ENCODE data around the gene MAJIN.

MAJIN gene

DNA sequence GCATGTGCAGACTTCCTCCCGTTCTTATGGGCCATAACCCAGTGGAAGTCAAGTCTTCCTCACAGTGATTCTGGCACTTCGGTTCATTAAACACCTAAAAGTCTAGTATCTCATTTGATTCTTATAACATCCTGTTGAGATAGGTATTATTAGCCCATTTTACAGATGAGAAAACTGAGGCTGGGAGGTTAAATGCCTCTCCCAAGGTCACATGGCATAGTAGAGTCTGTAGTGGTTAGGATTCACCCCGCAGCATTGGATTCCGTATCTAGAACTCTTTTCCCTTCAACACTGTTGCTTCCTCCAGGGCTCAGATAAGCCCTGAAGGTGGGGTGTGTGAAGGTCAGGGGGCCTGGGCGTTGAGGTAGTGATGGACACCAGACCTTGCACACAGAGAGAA is 39.6 kb downstream of the MAJIN start:
- H3K4me3 ChIP-seq (ENCODE audit: low read depth, low read length): no peak overlapping the region
- TF ChIP-seq, protein P1, sequence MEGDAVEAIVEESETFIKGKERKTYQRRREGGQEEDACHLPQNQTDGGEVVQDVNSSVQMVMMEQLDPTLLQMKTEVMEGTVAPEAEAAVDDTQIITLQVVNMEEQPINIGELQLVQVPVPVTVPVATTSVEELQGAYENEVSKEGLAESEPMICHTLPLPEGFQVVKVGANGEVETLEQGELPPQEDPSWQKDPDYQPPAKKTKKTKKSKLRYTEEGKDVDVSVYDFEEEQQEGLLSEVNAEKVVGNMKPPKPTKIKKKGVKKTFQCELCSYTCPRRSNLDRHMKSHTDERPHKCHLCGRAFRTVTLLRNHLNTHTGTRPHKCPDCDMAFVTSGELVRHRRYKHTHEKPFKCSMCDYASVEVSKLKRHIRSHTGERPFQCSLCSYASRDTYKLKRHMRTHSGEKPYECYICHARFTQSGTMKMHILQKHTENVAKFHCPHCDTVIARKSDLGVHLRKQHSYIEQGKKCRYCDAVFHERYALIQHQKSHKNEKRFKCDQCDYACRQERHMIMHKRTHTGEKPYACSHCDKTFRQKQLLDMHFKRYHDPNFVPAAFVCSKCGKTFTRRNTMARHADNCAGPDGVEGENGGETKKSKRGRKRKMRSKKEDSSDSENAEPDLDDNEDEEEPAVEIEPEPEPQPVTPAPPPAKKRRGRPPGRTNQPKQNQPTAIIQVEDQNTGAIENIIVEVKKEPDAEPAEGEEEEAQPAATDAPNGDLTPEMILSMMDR (IDR thresholded peaks at IDR 0.05; ENCODE audit: borderline replicate concordance, insufficient read depth, low read depth, low read length): no peak

DNA sequence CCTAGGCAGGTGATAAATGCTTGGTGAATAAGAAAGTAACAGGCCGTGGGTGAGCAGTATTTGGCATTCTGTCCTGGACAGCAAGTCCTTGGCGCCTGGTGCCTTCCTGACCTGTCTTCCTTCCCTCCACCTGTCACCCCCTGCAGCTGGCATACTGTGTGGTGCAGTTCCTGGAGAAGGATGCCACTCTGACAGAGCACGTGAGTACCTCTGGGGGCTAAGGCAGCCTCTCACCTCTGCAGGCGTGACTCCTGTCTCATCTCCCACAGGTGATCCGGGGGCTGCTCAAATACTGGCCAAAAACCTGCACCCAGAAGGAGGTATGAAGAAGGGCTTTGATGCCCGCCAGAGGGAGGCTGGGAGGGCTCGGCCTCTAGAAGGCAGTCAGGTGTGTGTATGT is 40.6 kb downstream of the MAJIN start:
- no peak overlapping the region for H3K4me3 ChIP-seq (ENCODE audit: low read depth, low read length)
- TF ChIP-seq, protein P1 (IDR thresholded peaks at IDR 0.05; ENCODE audit: borderline replicate concordance, insufficient read depth, low read depth, low read length): no peak

DNA sequence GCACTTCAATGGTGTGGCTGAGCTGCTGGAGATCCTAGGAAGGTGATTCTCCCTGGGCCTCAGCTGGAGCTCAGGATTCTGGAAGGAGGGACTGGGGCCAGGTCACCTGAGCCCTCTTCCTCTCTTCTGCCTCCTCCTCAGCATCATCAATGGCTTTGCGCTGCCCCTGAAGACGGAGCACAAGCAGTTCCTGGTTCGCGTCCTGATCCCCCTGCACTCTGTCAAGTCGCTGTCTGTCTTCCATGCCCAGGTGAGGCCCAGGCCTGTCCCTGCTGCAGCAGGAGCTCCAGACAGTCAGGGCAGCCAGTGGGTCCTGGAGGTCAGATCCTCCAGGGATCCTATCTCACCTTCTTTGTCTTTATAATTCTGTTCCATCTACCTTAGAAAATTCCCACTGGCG is 41.6 kb downstream of the MAJIN start:
- no peak overlapping the region for H3K4me3 ChIP-seq (ENCODE audit: low read depth, low read length)
- TF ChIP-seq, protein P1 (IDR thresholded peaks at IDR 0.05; ENCODE audit: borderline replicate concordance, insufficient read depth, low read depth, low read length): no peak

DNA sequence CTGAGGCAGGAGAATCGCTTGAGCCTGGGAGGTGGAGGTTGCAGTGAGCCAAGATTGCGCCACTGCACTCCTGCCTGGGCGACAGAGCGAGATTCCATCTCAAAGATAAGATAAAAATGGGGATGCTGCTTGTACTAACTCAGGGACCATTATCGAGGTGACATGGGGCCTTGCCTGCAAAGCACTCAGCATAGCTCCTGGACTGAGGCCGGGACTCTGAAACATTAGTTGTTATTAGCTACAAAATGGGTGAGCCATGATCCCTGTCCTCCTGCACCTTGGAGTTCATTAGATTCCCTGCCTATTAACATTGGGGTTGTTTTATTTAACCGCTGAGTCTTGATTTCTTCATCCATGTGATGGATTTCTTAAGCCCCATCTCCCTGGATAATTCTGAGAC is 42.3 kb downstream of the MAJIN start:
- TF ChIP-seq, protein P1 (IDR thresholded peaks at IDR 0.05; ENCODE audit: borderline replicate concordance, insufficient read depth, low read depth, low read length): no peak
- no peak overlapping the region for H3K4me3 ChIP-seq (ENCODE audit: low read depth, low read length)

DNA sequence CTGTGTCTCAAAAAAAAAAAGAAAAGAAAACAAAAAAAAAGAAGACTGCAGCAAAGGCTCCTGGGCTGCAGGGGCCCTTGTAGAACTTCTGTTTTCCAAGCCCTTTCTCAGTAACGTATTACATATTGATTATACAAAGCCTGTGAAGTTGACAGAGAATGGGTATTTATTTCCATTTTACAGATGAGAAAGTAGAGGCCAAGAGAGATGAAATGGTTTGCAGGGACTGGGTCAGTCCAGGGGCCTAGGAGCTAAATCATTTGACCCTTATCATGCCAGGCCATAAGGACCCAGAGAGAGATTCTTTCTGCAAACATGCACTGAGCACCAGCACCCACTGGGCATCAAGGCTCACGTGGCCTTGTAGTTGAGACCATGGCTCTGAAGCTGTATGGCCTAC is 43.0 kb downstream of the MAJIN start:
- TF ChIP-seq, protein P1 (IDR thresholded peaks at IDR 0.05; ENCODE audit: borderline replicate concordance, insufficient read depth, low read depth, low read length): no peak
- no peak overlapping the region for H3K4me3 ChIP-seq (ENCODE audit: low read depth, low read length)

DNA sequence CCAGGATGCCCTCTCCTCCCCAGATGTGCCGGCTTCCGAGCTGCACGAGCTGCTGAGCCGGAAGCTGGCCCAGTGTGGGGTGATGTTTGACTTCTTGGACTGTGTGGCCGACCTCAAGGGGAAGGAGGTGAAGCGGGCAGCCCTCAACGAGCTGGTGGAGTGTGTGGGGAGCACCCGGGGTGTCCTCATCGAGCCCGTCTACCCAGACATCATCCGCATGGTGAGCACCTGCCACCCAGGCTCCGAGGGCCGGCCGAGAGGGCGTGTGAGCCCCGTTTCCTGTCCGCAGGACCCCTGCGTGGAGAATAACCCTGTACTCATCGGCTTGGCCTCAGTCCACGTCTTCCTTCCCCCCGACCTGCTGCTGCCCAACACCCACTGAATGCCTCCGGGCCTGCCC is 45.2 kb downstream of the MAJIN start:
- H3K4me3 ChIP-seq (ENCODE audit: low read depth, low read length): no peak overlapping the region
- TF ChIP-seq, protein P1 (IDR thresholded peaks at IDR 0.05; ENCODE audit: borderline replicate concordance, insufficient read depth, low read depth, low read length): no peak

DNA sequence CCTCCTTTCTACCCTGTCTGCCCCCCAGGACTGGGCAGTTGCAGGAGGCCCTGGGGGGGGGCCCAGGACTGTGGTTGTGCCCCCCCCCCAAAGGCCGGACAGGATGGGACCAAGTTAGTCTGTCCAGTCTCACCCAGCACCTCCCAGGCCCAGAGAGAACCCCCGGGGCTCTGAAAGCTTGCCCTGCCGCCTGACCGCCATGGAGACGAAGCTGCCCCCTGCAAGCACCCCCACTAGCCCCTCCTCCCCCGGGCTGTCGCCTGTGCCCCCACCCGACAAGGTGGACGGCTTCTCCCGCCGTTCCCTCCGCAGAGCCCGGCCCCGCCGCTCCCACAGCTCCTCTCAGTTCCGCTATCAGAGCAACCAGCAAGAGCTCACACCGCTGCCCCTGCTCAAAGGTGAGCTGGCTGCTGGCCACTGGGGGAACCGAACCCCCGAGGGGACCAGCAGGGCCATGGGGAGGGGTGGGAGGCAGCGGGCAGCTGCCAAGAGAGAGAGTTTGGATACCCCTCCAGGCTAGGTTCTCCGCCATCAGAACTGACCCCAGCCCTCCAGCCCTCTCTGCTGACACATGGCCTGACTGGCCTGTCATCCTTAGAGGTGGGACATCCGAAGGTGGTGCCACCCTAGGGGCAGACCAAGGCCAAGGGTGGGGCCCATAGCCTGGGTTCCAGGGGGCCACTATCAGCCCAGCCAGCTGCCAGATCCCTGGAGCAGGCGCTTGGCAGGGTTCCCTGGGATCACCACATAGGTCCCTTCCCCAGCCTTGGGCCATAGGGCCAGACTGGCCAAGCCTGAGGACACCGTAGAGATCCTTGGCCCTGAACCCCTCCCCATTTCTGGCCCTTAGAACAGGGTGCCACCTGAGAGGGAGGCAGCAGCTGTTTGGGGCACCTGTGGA is 46.1 kb downstream of the MAJIN start:
- TF ChIP-seq, protein P1 (IDR thresholded peaks at IDR 0.05; ENCODE audit: borderline replicate concordance, insufficient read depth, low read depth, low read length): no peak
- H3K4me3 ChIP-seq (ENCODE audit: low read depth, low read length): no peak overlapping the region
